Body of pancreas (tissue), 4 donors: ENCODE measurements around the gene EHBP1L1. TPM values are rescaled to one million over a fixed set of nuclear protein-coding genes. Genes with fewer than 3 reads are reported as not detected.
A peak's percentile ranks its signal among the peaks of the same experiment; 100 is the strongest.

Experiments
- ATAC-seq: fragments of 150-250 bp; one replicate; pipeline ENCODE4 v1.9.1; 2016
- DNase-seq, 4 donors: peaks; one replicate each; pipeline ENCODE4 v3.0.0-alpha.2; 2019
- H3K27ac ChIP-seq, 4 donors: fragments of 200-600 bp; sonication (generic); 1 replicate in 3 of 4; 2 replicates in 1 of 4; pipeline versions ENCODE4 v1.5.1 to v1.6.1; 2016 to 2019; ENCODE audit warnings: mild to moderate bottlenecking in 1 of 4, mixed read lengths in 1 of 4, moderate library complexity in 1 of 4
- H3K27me3 ChIP-seq, 2 donors: fragments of 200-600 bp; sonication (generic); one replicate each; pipeline ENCODE4 v1.6.0; 2016; ENCODE audit warnings: mild to moderate bottlenecking in 1 of 2
- H3K36me3 ChIP-seq, 2 donors: fragments of 200-600 bp; sonication (generic); replicated peaks in 1 of 2; 2 replicates each; pipeline ENCODE4 v1.5.1; 2016; ENCODE audit warnings: low read depth in 2 of 2; ENCODE audit not compliant: insufficient read depth in 1 of 2
- H3K4me1 ChIP-seq: fragments of 200-600 bp; sonication (generic); one replicate; pipeline ENCODE4 v1.6.0; 2016
- H3K4me3 ChIP-seq, 2 donors: fragments of 200-600 bp; sonication (generic); 1 replicate in 1 of 2; 2 replicates in 1 of 2; pipeline ENCODE4 v1.5.1; 2016 to 2019
- H3K9me3 ChIP-seq, 3 donors: fragments of 200-600 bp; sonication (generic); 1 replicate in 2 of 3; 2 replicates in 1 of 3; pipeline ENCODE4 v1.5.1; 2016
- POLR2A ChIP-seq, 3 donors: fragments of 450-650 bp; IDR thresholded peaks; one replicate each; pipeline ENCODE4 v1.6.1; 2016; ENCODE audit warnings: antibody characterized with exemption in 3 of 3, mild to moderate bottlenecking in 2 of 3
- WGBS, 2 donors: methylation state at CpG; one replicate each; pipeline ENCODE4 v1.1.5; 2017; 5-methylcytosine and 5-hydroxymethylcytosine counted together
- intact Hi-C: fragments of 100-400 bp; cut with DNase I; formaldehyde crosslinking; loops from one replicate; pipeline ENCODE4 v1.15.1; 2023
- total RNA-seq, 2 donors: library from RNA; depleted of rRNA; stranded (reverse); fragments of >200 nt; gene quantifications; one replicate each; pipeline ENCODE4 v1.1.0, GENCODE V29; 2016
- TF ChIP-seq, protein P1 (sequence below), 7 experiments: fragments of 450-650 bp in 4 of 7; fragments of 200-600 bp in 3 of 7; sonication (generic) in 3 of 7; IDR thresholded peaks; one replicate each; pipeline ENCODE4 v1.5.1; 2016 to 2019; ENCODE audit warnings: antibody characterized with exemption in 7 of 7

EHBP1L1 gene
- total RNA-seq, 2 donors from 2014 or later, result 35.0 to 76.1 TPM

DNA sequence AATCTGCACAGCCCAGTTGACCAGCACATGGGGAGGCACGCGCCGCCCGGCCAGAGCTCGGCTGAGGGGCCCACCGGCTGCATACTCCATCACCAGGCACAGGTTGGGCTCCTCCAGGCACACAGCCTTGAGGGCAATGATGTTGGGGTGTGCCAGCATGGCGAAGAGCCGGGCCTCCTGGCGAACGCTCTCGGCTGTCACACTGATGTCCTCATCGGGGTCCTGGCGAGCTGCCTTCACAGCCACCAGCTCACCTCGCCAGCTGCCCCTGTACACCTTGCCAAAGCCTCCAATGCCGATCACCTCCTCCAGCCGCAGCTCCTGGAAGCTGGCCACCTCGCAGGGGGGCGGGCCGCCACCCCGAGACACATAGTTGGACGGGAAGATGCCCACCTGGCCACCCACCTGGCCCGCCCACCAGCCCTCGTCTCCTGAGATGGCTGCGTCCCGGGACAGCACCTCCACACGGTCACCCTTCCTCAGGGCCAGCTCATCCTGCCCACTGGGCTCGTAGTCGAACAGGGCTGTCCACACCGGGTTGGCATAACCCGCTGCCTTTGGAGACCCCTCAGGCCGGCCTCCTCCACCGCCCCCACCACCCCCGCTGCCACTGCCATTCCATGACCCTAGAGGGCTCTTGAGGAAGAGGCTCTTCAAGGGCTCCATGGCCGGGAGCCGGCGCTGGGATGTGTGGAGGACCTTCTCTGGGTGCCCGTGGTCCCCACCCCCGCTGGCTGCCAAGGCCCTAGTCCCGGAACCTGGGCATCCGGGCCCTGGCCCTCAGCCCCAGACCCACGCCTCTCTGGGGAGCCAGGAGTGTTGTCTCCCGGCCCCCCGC, 37.5 kb downstream of the EHBP1L1 start:
- WGBS, 2 donors, result 12% methylated on average over 43 of the region's 43 CpGs; no CpG with 5 or more reads in 1 of the 2 donors
- peaks cover 57% of the 10 kb centered on the region for H3K4me1 ChIP-seq
- H3K4me3 ChIP-seq, result peak overlapping the region; percentile 55 to 86
- H3K27me3 ChIP-seq, result no peaks in the 10 kb centered on the region
- TF ChIP-seq, protein P1, sequence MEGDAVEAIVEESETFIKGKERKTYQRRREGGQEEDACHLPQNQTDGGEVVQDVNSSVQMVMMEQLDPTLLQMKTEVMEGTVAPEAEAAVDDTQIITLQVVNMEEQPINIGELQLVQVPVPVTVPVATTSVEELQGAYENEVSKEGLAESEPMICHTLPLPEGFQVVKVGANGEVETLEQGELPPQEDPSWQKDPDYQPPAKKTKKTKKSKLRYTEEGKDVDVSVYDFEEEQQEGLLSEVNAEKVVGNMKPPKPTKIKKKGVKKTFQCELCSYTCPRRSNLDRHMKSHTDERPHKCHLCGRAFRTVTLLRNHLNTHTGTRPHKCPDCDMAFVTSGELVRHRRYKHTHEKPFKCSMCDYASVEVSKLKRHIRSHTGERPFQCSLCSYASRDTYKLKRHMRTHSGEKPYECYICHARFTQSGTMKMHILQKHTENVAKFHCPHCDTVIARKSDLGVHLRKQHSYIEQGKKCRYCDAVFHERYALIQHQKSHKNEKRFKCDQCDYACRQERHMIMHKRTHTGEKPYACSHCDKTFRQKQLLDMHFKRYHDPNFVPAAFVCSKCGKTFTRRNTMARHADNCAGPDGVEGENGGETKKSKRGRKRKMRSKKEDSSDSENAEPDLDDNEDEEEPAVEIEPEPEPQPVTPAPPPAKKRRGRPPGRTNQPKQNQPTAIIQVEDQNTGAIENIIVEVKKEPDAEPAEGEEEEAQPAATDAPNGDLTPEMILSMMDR (IDR thresholded peaks at IDR 0.05), result no peak
- TF ChIP-seq POLR2A (IDR thresholded peaks at IDR 0.05), result no peak
- ATAC-seq, result no peak
- H3K36me3 ChIP-seq, result peaks cover 1 to 5% of the 10 kb centered on the region in 2 donors
- DNase-seq, result peak; percentile 46 to 65 (median 54)
- intact Hi-C loops, result no loop called here
- peak overlapping the region; percentile 82 to 97 (median 92) for H3K27ac ChIP-seq
- no peaks in the 10 kb centered on the region for H3K9me3 ChIP-seq

DNA sequence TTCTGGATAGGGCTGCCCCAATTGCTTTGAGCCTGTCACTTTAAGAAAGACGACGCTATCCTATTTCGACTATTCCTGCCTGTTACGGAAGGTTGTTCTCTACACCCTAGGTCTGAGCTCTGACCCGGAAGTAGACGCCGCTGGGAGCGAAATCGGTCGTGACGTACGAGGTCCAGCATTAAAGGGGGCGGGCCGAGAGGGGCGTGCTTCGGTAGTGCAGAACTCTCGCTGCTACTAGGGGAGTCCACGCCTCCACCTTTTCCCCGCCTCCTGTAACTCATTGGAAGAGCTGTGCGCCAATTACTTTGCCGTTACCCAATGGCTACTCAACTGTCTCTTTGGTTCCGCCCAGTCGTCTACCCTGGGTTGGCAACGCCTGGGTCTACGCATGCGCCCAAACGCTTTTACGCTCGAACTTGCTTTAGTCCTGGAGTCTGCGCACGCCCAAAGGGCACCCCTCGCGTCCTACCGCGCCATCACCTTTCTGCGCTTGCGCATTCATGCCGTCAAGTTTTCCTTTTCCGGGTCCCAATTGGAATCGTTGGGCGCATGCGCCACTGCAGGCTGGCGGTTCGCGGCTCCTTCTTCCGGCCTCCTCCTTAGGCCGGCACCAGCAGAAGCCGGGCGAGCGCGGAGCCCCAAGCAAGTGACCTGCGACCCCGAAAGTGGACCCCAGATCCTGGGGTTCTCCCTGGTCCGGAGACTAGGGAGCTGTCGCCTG, 39.5 kb downstream of the EHBP1L1 start, which contains the start of gene PCNX3:
PCNX3 (plus strand) TSS at position 548 of the 721 bp plus-strand sequence. CDS start 536 bp downstream, outside the sequence.
- peak within 1 kb of the TSS; percentile 86 to 87 for H3K4me3 ChIP-seq
- 0% methylated on average over 48 to 55 of the region's 55 CpGs for WGBS, 2 donors
- DNase-seq (peak; percentile 100), ATAC-seq (peak; percentile 85)
- no peaks in the 10 kb centered on the region for H3K9me3 ChIP-seq
- peaks cover 7 to 21% of the 10 kb centered on the region in 2 donors for H3K36me3 ChIP-seq
- H3K27me3 ChIP-seq, result no peaks in the 10 kb centered on the region
- H3K27ac ChIP-seq, result peak within 1 kb of the TSS; percentile 82 to 97 (median 92)
- H3K4me1 ChIP-seq, result peaks cover 48% of the 10 kb centered on the region
- intact Hi-C loops, result no loop called here
- TF ChIP-seq POLR2A (IDR thresholded peaks at IDR 0.05), result peak in 2 of 3 donors; percentile 65 to 76
- TF ChIP-seq, protein P1 (IDR thresholded peaks at IDR 0.05), result peak in 1 of 7 experiments; percentile 28

DNA sequence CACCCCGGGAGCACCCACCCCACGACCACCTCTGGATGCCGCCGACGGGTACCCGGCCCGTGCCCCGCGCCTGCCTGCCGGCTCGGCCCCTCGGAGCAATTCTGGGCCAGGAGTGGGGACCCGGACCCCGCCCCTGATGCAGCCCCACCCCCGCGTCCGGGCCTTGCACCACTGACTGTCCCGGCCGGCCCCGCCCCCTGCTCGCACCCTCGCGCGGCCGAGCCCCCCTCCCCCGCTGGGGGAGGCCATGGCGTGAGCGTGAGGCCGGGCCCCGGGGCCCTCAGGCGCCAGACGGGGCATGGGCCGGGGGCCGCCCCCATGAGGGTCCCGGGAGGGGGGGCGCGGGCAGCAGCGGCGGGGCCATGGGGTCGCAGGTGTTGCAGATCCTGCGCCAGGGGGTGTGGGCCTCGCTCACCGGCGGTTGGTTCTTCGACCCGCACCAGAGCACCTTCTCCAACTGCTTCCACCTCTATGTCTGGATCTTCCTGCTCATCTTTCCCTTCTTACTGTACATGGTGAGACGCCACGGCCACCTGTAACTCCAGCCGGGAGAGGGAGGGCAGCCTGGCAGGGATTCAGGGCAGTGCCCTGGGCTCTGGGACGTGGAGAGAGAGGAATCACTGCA, 40.2 kb downstream of the EHBP1L1 start:
- Histone ChIP-seq H3K4me3 (peak overlapping the region; percentile 83 to 87), H3K27me3 (no peaks in the 10 kb centered on the region), H3K4me1 (peaks cover 41% of the 10 kb centered on the region), H3K36me3 (peaks cover 7 to 21% of the 10 kb centered on the region in 2 donors), H3K27ac (peak overlapping the region; percentile 65 to 97 (median 88)), H3K9me3 (no peaks in the 10 kb centered on the region)
- no peak for ATAC-seq
- intact Hi-C loops, result no loop called here
- WGBS, 2 donors, result 0 to 2% methylated on average over 4 to 42 of the region's 50 CpGs
- peak in 1 of 4 donors; percentile 34 for DNase-seq
- TF ChIP-seq, protein P1 (IDR thresholded peaks at IDR 0.05), result no peak
- no peak for TF ChIP-seq POLR2A (IDR thresholded peaks at IDR 0.05)

DNA sequence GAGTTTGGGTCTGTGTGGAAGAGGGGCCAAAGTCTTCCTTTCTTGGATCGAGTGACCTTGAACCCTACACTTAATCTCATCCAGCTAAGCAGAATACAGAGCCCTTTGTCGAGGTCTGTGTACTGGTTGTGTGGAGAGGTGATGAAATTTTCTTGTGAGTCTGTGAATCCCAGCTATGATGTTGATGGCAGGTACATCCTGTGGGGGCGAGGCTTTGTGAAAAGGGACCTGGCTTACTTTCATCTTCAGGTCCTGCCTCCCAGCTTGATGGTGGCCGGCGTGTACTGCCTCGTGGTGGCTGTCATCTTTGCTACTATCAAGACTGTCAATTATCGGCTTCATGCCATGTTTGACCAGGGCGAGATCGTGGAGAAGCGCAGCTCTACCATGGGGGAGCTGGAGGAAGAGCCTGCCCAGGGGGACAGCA, 40.7 kb downstream of the EHBP1L1 start:
- Histone ChIP-seq H3K27me3 (no peaks in the 10 kb centered on the region), H3K36me3 (peaks cover 7 to 21% of the 10 kb centered on the region in 2 donors), H3K9me3 (no peaks in the 10 kb centered on the region), H3K4me1 (peaks cover 36% of the 10 kb centered on the region), H3K27ac (peak overlapping the region in 3 of 4 donors; percentile 79 to 97 (median 96)), H3K4me3 (peak overlapping the region; percentile 83 to 87)
- TF ChIP-seq, protein P1 (IDR thresholded peaks at IDR 0.05), result no peak
- no peak for TF ChIP-seq POLR2A (IDR thresholded peaks at IDR 0.05)
- ATAC-seq (no peak), DNase-seq (no peak)
- WGBS, 2 donors, result 31 to 36% methylated on average over 8 to 10 of the region's 10 CpGs
- intact Hi-C loops, result no loop called here
